A549 treated with DMSO at 1 μM for 4 hours (cell line): Measurements from ENCODE around the gene CCNL2. TPM values are rescaled to one million over a fixed set of nuclear protein-coding genes. Genes with fewer than 3 reads are reported as not detected.

ENCODE experiments used
- total RNA-seq: library from RNA; stranded (reverse); fragments of 200-300 nt; extraction: Qiagen RNA extraction; gene quantifications from 5 replicates; pipeline ENCODE4 v1.2.3, GENCODE V29; 2022; ENCODE audit warnings: low read depth

Gene CCNL2
- total RNA-seq: 40.1 to 58.5 TPM (median 55.1 TPM) in 5 replicates

DNA sequence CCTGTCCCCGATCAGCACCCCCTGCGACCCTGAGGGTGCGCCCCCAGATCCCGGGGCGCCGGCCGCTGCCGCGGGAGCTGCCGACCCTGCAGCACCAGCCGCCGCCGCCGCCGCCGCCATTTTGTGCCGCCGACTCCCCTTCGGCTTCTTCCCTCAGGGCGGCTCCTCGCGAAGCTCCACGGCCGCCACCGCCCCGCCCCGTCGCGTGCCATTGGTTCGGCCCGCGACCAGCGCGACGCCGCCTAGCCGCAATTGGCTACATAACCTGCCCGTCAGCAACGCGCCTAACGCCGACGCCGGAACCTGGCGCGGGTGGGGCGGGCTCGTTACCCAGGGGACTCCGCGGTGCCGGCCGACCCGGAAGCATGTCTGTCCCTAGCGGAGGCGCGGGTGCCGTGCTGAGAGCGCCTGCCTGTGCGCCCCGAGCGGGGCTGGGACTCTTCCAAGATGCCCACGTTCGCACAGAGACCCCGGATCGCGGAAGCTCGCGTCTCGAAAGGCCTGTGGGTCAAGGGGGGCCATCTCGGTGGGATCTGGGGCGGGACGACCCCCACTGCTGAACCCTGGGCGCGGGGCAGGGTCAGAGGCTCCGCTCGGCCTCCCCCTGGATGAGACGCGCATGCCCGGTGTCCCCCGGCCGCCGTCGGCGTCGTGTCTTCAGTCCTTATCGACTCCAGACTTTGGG is at the start of gene CCNL2:
Gene CCNL2, minus strand, starts transcription at position 149 of the 685 bp plus-strand sequence. Its CDS starts 29 bp downstream, at position 120.

DNA sequence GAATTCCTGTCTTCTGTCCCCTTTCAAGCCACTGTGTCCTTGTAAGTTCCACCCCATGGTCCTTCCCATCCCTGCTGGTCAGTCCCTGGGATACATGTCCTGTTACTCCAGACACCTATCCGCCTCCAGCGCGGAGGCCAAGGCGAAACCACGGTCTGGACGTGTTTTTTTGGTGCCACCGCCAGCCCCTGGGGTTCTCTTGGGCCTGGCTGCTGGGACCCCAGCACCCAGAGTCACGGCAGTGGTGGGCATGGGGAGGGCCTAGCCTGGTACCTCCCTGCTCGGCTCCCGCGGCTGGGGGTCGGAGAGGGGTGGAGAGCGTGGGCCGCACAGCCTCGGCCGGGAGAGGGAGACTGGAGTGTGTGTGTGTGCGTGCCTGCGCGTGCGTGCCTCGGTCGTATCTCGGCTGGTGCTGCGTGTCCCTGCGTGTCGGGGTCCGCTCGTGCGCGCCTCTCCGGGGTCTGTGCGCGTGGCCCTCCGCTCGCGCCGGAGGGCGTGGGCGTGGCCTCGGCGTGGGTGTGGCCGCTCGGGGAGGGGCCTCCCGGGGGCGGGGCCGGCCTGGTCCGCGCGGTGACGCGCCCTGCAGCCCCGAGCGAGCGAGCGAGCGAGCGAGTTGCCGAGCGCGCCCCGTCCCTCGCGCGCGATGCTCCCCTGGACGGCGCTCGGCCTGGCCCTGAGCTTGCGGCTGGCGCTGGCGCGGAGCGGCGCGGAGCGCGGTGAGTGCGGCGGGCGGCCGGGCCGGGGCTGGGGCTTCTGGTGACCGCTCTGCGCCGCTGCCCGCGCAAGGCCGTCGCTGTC is 36.2 kb upstream of the CCNL2 start, which contains the start of gene VWA1:
Gene VWA1, plus strand, starts transcription at position 585 of the 798 bp plus-strand sequence. Its CDS starts 59 bp downstream, at position 644.

GRCh38 chr1:1421147-1421906 is 22.2 kb upstream of the CCNL2 start, which contains the start of gene ANKRD65:
TSS of gene ANKRD65 (minus strand) at chr1:1421276. CDS start at chr1:1421005, 271 bp downstream.

DNA sequence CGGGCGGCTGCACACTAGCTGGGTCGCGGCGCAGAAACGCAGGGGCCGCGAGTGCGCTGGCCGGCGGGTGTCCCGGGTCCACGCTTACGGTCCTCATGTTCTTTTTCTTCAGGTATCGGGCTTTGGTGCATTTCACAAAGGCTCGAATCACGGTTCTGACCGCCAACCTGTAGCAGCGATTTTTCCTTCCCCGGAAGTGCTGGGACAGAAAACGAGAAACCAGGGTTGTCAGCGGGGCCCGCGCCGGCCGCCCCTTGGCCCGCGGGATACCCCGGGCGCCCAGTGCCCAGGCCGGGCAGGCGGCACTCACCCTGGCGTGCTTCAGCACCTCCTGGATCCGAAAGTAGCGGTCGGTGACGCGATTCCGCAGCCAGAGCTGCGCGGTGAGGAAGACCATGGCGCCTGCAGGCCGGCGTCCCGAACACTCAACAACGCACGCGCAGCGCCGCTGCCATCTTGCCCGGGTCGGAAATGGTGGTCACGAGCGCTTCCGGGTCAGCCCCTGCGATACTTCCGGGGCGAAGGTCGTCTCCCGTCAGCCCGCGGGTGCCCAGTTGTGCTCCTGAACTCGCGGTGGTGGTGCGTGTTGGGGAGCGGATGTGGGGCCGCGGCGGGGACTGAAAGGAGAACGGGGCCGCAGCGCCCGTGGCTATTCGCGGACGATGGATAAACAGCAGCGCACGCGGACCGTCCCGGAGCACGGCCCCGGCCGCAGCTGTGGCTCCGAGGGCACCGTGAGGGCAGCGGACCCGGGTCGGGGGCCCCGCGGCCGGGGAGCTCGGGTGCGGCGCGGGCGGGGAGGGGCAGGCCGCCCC is 7.9 kb upstream of the CCNL2 start, which contains the start of gene MRPL20:
Gene MRPL20, minus strand, starts transcription at position 473 of the 815 bp plus-strand sequence. Its CDS starts 76 bp downstream, at position 397.

DNA sequence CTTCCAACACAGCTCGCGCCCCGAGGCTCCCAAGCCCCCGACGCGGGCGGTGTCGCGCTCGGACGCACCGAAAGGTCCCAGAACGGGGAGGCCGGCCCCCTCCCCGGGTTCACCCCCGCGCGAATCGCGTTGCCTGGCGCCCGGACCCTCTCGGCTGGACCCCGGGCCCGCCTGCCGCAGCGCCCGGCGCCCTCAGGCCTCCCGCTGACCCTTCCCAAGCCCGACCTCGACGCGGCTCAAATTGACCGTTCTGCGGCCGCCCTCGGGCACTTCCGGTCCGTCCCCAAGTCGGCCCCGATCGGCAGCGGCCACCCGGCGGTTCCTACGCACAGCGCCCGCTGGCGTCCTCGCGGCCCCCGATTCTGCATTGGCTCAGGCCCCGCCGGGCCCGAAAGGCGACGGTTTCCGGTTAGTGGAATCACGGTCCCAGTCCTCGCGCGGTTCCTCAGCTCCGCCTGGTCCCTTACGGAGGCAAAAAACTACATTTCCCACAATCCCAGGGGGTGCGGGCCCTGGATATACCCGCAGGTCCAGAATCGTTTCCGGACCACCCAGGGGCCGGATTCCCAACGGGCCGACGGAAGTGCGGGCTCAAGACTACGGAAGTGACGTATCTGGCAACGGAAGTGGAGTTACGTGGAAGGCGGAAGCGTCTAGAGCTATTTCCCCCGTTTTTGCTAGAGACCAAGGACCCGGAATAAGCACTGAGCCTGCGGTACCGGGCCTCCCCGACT is 24.0 kb downstream of the CCNL2 start, which contains the start of gene AURKAIP1:
Gene AURKAIP1, minus strand, starts transcription at position 279 of the 734 bp plus-strand sequence. CDS start 451 bp downstream, outside the sequence.

DNA sequence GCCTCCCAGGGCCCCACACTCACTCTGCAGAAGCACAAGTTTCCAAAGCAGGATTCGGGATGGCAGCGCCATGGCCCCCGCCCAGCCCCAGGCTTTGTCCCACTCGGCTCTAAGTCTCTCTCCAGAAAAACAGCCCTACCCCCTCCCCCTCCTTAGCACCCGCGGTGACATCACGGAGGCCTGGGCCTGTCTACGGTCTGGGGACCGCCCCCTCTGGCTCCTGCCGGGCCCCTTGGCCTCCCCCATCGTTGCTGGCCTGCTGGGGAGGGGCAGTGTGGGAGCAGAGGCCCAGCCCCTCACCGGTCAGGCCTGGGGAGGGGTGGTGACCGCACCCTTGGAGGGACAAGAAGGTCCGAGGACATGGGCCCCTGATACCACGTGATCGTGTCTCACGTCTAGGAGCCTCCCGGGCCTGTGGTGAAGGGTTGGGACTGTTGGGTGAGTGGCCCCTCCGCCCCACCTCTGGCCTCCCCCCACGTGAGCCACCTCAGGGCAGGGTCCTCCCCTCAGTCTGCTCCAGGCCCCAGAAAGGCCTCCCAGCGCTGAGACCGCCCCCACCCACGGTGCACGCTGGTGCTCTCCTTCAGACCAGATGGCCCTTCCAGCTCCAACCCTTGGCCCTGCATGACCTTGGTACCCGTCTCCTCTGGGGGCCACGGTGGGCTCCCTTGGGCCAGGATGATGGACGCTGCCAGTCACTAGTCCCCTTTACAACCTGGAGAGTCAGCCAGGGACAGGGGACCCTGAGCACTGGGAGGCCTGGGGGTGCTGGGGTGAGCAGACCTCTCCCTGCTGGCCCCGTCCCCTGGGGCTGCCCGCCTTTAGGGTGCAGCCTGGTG is 40.5 kb downstream of the CCNL2 start, which contains the start of gene MXRA8:
Gene MXRA8, minus strand, starts transcription at position 123 of the 839 bp plus-strand sequence. Its CDS starts 51 bp downstream, at position 72.

DNA sequence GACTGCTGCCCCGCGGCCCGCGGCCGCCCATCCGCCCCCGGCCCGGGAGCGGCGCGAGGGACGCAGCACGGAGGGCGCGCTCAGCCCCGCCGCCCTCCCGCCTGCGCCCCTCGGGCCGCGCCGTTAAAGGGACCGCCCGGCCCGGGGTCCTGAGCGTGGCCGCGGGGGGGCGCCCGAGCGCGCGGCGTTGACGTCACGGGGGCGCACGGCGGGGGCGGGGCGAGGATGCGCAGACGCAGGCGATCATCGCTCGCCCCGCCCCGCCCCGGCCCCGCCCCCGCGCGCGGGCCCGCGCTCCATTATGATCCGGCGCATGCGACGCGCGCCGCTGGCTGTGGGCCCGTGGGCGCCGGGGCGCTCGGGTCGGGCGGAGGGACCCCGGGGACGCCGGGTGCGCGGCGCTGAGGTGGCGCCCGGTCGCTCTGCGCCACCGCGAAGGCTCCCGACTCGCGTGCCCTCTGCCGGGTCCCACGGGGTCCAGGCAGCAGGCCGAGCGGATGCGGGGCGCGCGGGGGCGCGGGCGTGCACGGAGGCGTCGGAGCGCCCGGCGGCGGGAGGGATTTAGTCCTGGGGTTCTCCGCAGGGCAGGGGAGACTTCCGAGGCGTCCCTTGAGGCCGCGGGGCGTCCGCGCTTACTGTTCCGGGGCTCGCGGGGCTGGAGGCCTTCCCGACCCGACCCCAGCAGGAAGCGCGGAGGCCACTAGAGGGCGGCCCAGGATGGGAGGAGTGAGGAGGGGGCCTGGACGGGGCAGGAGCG is 49.7 kb downstream of the CCNL2 start, which contains the start of gene DVL1:
Gene DVL1, minus strand, starts transcription at position 163 of the 757 bp plus-strand sequence. CDS start 353 bp downstream, outside the sequence.

Other genes with a start within 250 kb of the CCNL2 start
- not detected in 5 replicates for gene TTLL10, start 225.5 kb downstream of the CCNL2 start, total RNA-seq
- 0.23 to 0.31 TPM in 2 of 5 replicates, not detected in the others for gene TNFRSF18, start 192.7 kb downstream of the CCNL2 start, total RNA-seq
- gene TNFRSF4, start 185.2 kb downstream of the CCNL2 start, total RNA-seq: 0.17 TPM in 1 of 5 replicates, not detected in the others
- gene SDF4, start 167.3 kb downstream of the CCNL2 start, total RNA-seq: 110 to 131 TPM (median 118 TPM) in 5 replicates
- 9.3 to 19.5 TPM (median 18.1 TPM) in 5 replicates for gene B3GALT6, start 167.1 kb downstream of the CCNL2 start, total RNA-seq
- 0.97 to 1.7 TPM (median 1.5 TPM) in 5 replicates for gene C1QTNF12, start 152.6 kb downstream of the CCNL2 start, total RNA-seq
- gene UBE2J2, start 125.5 kb downstream of the CCNL2 start, total RNA-seq: 35.4 to 51.3 TPM (median 47.1 TPM) in 5 replicates
- 0.56 to 1.4 TPM (median 1.3 TPM) in 5 replicates for gene SCNN1D, start 118.9 kb downstream of the CCNL2 start, total RNA-seq
- 11.2 to 21.2 TPM (median 16.3 TPM) in 5 replicates for gene ACAP3, start 91.4 kb downstream of the CCNL2 start, total RNA-seq
- gene PUSL1, start 90.7 kb downstream of the CCNL2 start, total RNA-seq: 15.4 to 25.1 TPM (median 23.2 TPM) in 5 replicates
- 47.8 to 64.8 TPM (median 58.8 TPM) in 5 replicates for gene INTS11, start 74.7 kb downstream of the CCNL2 start, total RNA-seq
- gene CPTP, start 74.5 kb downstream of the CCNL2 start, total RNA-seq: 12.8 to 22.6 TPM (median 18.6 TPM) in 5 replicates
- 0.09 to 0.16 TPM (median 0.12 TPM) in 5 replicates for gene TAS1R3, start 68.1 kb downstream of the CCNL2 start, total RNA-seq
- 47.0 to 84.6 TPM (median 76.5 TPM) in 5 replicates for gene DVL1, start 49.9 kb downstream of the CCNL2 start, total RNA-seq
- gene MXRA8, start 40.8 kb downstream of the CCNL2 start, total RNA-seq: 0.14 to 0.27 TPM (median 0.23 TPM) in 5 replicates
- 109 to 188 TPM (median 157 TPM) in 5 replicates for gene AURKAIP1, start 24.1 kb downstream of the CCNL2 start, total RNA-seq
- 130 to 154 TPM (median 133 TPM) in 5 replicates for gene MRPL20, start 8.0 kb upstream of the CCNL2 start, total RNA-seq
- gene ANKRD65, start 21.9 kb upstream of the CCNL2 start, total RNA-seq: 0.07 to 0.09 TPM in 2 of 5 replicates, not detected in the others
- gene VWA1, start 36.4 kb upstream of the CCNL2 start, total RNA-seq: 6.1 to 16.9 TPM (median 13.8 TPM) in 5 replicates
- not detected in 5 replicates for gene ATAD3C, start 50.4 kb upstream of the CCNL2 start, total RNA-seq
- gene ATAD3B, start 72.4 kb upstream of the CCNL2 start, total RNA-seq: 1.6 to 3.5 TPM (median 2.7 TPM) in 5 replicates
- gene ATAD3A, start 112.8 kb upstream of the CCNL2 start, total RNA-seq: 30.4 to 40.6 TPM (median 33.6 TPM) in 5 replicates
- gene TMEM240, start 141.3 kb upstream of the CCNL2 start, total RNA-seq: 0.44 to 0.77 TPM (median 0.56 TPM) in 5 replicates
- gene SSU72, start 175.5 kb upstream of the CCNL2 start, total RNA-seq: 77.9 to 108 TPM (median 106 TPM) in 5 replicates
- gene FNDC10, start 200.8 kb upstream of the CCNL2 start, total RNA-seq: 6.3 to 10.2 TPM (median 7.4 TPM) in 5 replicates
- 8.8 to 24.1 TPM (median 17.7 TPM) in 5 replicates for gene MIB2, start 216.2 kb upstream of the CCNL2 start, total RNA-seq
- gene MMP23B, start 232.8 kb upstream of the CCNL2 start, total RNA-seq: 0.52 to 1.0 TPM (median 0.83 TPM) in 5 replicates